Measurements from ENCODE around the gene APIP.

Gene APIP

GRCh38 chr11:34863048-34863447, 53.1 kb downstream of the APIP start:
- TF ChIP-seq ZBTB7A (IDR thresholded peaks at IDR 0.05; ENCODE audit: low read depth) (no peak), TEAD4 (IDR thresholded peaks at IDR 0.05) (no peak), CEBPB (IDR thresholded peaks at IDR 0.05) (no peak)

DNA sequence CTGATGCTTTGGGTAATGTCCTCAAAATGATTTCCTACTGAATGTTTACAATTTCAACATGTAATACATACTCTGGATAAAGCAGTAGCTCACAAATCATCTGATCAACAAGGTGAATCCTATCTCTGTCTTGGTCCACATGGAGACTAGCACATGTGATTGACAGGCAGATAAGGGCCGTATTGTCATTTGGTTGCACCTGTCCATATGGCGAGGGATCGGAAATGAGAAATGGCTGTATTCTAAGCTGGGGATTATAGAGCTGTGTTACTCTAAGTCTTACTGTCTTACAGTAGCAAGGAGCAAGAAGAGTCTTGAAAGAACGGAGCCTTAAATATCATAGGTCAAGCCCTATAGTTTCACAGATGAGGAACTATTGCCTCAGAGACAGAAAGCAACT, 55.7 kb downstream of the APIP start:
- TF ChIP-seq ZBTB7A (IDR thresholded peaks at IDR 0.05; ENCODE audit: low read depth): no peak

GRCh38 chr11:34860034-34860433, 56.1 kb downstream of the APIP start:
- TF ChIP-seq, protein P1, sequence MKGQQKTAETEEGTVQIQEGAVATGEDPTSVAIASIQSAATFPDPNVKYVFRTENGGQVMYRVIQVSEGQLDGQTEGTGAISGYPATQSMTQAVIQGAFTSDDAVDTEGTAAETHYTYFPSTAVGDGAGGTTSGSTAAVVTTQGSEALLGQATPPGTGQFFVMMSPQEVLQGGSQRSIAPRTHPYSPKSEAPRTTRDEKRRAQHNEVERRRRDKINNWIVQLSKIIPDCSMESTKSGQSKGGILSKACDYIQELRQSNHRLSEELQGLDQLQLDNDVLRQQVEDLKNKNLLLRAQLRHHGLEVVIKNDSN (IDR thresholded peaks at IDR 0.05): 0 out of 2 replicates have a peak, but pooled peaks have one; percentile 47
- 0 out of 2 replicates have a peak, but pooled peaks have one; percentile 23 for TF ChIP-seq MAX (IDR thresholded peaks at IDR 0.05)
- no peak for TF ChIP-seq NFIC (IDR thresholded peaks at IDR 0.05)

- TF ChIP-seq TAF1 (IDR thresholded peaks at IDR 0.05; ENCODE audit: low read depth) (no peak), FOXM1 (IDR thresholded peaks at IDR 0.05; ENCODE audit: borderline replicate concordance, low read depth) (no peak)
Measured at GRCh38 chr11:34859496-34859895, 56.7 kb downstream of the APIP start.

DNA sequence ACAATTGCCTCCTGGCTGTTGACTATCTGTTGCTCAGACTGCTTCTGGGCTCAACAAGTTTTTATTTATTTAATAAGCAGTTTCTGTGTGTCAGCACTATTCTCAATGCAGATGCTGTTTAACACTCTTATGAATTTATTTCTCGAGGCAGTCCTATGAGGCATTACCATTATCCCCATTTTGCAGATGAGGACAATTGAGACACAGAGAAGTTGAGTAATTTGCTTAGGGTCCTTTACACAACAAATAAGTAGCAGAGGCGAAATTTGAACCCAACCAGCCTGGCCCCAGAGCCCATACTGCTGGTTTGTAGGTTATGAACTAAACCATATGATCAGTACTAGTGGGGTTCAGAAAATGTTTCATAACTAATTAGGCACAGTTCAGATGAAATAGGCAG, 58.7 kb downstream of the APIP start:
- TF ChIP-seq EP300 (IDR thresholded peaks at IDR 0.05; ENCODE audit: borderline replicate concordance) (no peak), FOXM1 (IDR thresholded peaks at IDR 0.05; ENCODE audit: borderline replicate concordance, low read depth) (no peak), CEBPB (IDR thresholded peaks at IDR 0.05) (no peak), RAD21 (IDR thresholded peaks at IDR 0.05; ENCODE audit: low read depth) (no peak), TCF12 (IDR thresholded peaks at IDR 0.05; ENCODE audit: low read depth) (no peak), MAX (IDR thresholded peaks at IDR 0.05) (no peak), TAF1 (IDR thresholded peaks at IDR 0.05; ENCODE audit: low read depth) (no peak), TEAD4 (IDR thresholded peaks at IDR 0.05) (no peak), NFIC (IDR thresholded peaks at IDR 0.05) (no peak), ZBTB7A (IDR thresholded peaks at IDR 0.05; ENCODE audit: low read depth) (no peak), EGR1 (IDR thresholded peaks at IDR 0.05) (no peak), YY1 (IDR thresholded peaks at IDR 0.05; ENCODE audit: low read depth) (no peak), CREB1 (IDR thresholded peaks at IDR 0.05; ENCODE audit: low read depth) (no peak)
- TF ChIP-seq, protein P2, sequence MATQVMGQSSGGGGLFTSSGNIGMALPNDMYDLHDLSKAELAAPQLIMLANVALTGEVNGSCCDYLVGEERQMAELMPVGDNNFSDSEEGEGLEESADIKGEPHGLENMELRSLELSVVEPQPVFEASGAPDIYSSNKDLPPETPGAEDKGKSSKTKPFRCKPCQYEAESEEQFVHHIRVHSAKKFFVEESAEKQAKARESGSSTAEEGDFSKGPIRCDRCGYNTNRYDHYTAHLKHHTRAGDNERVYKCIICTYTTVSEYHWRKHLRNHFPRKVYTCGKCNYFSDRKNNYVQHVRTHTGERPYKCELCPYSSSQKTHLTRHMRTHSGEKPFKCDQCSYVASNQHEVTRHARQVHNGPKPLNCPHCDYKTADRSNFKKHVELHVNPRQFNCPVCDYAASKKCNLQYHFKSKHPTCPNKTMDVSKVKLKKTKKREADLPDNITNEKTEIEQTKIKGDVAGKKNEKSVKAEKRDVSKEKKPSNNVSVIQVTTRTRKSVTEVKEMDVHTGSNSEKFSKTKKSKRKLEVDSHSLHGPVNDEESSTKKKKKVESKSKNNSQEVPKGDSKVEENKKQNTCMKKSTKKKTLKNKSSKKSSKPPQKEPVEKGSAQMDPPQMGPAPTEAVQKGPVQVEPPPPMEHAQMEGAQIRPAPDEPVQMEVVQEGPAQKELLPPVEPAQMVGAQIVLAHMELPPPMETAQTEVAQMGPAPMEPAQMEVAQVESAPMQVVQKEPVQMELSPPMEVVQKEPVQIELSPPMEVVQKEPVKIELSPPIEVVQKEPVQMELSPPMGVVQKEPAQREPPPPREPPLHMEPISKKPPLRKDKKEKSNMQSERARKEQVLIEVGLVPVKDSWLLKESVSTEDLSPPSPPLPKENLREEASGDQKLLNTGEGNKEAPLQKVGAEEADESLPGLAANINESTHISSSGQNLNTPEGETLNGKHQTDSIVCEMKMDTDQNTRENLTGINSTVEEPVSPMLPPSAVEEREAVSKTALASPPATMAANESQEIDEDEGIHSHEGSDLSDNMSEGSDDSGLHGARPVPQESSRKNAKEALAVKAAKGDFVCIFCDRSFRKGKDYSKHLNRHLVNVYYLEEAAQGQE (IDR thresholded peaks at IDR 0.05; ENCODE audit: low read depth): no peak
- TF ChIP-seq, protein P1 (IDR thresholded peaks at IDR 0.05): no peak

DNA sequence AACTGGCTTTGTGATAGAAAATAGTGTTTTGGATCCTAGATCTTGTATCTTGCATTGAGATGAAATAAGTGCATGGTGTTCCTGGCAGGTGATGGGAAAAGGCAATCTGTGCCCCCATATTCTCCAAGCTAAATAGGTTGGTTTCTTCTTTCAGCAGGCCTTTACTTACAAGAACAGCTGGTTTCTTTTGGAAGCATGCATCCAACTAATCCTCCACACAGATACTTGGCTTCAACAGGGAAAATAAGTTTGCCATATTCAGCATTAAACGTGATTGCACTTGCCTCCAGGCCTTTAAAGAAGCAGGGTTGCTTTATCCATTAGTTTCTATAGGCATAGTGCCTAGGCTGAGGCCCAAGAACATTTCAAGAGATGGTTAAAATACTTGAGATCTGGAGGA, 59.9 kb downstream of the APIP start:
- TF ChIP-seq, protein P2 (IDR thresholded peaks at IDR 0.05; ENCODE audit: low read depth): no peak
- TF ChIP-seq, protein P1 (IDR thresholded peaks at IDR 0.05): no peak
- TF ChIP-seq TCF12 (IDR thresholded peaks at IDR 0.05; ENCODE audit: low read depth) (no peak), CREB1 (IDR thresholded peaks at IDR 0.05; ENCODE audit: low read depth) (no peak)

GRCh38 chr11:34855754-34856095, 60.5 kb downstream of the APIP start:
- TF ChIP-seq RAD21 (IDR thresholded peaks at IDR 0.05; ENCODE audit: low read depth) (peak; percentile 40), YY1 (IDR thresholded peaks at IDR 0.05; ENCODE audit: low read depth) (no peak), TAF1 (IDR thresholded peaks at IDR 0.05; ENCODE audit: low read depth) (no peak)

Measured in Ishikawa (cell line).